ENCODE results near the gene GFRA4.

GRCh38 chr20:3629893-3630292, 33.3 kb downstream of the GFRA4 start:
- TF ChIP-seq ZNF426 (tag by site-specific recombination; IDR thresholded peaks at IDR 0.05): no peak
- no peak for TF ChIP-seq ZSCAN5A (tag by site-specific recombination; IDR thresholded peaks at IDR 0.05)
- TF ChIP-seq ZNF629 (tag by site-specific recombination; IDR thresholded peaks at IDR 0.05): no peak
- TF ChIP-seq ZNF23 (tag by site-specific recombination; IDR thresholded peaks at IDR 0.05; ENCODE audit: borderline replicate concordance): no peak
- TF ChIP-seq CTCF (tag by site-specific recombination; IDR thresholded peaks at IDR 0.05): no peak
- TF ChIP-seq OSR2 (tag by site-specific recombination; IDR thresholded peaks at IDR 0.05): no peak
- no peak for TF ChIP-seq KLF10 (tag by site-specific recombination; IDR thresholded peaks at IDR 0.05)
